ENCODE measurements around the gene ZNF428.

Gene ZNF428

GRCh38 chr19:43640424-43640757 lies 21.0 kb upstream of the ZNF428 start:
- DNase-seq = peak in 1 of 56 donors; percentile 64

GRCh38 chr19:43639519-43640423 lies 20.3 kb upstream of the ZNF428 start, which contains the start of gene CADM4:
Gene CADM4, minus strand, starts transcription at chr19:43639850. Its CDS starts 60 bp downstream, at chr19:43639790.
- peak in 35 of 56 donors; percentile 10 to 83 (median 38) for DNase-seq

- DNase-seq = peak in 2 of 56 donors; percentile 13 to 41
Observed at GRCh38 chr19:43638995-43639518, 19.6 kb upstream of the ZNF428 start.

GRCh38 chr19:43638214-43638994 lies 19.0 kb upstream of the ZNF428 start:
- peak in 3 of 56 donors; percentile 7 to 49 (median 11) for DNase-seq

- DNase-seq = peak in 52 of 56 donors; percentile 4 to 82 (median 62)
Observed at GRCh38 chr19:43636121-43636683, 16.8 kb upstream of the ZNF428 start.

DNA sequence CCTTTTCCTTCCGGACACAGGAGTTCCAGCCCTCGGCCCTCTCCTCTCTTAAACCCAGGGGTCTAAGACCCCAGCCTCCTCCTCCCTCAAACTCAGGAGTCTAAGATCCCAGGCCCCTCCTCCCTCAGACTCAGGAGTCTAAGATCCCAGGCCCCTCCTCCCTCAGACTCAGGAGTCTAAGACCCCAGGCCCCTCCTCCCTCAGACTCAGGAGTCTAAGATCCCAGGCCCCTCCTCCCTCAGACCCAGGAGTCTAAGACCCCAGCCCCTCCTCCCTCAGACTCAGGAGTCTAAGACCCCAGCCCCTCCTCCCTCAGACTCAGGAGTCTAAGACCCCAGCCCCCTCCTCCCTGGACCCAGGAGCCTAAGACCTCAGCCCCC lies 16.1 kb upstream of the ZNF428 start:
- DNase-seq = peak in 1 of 56 donors; percentile 56

DNA sequence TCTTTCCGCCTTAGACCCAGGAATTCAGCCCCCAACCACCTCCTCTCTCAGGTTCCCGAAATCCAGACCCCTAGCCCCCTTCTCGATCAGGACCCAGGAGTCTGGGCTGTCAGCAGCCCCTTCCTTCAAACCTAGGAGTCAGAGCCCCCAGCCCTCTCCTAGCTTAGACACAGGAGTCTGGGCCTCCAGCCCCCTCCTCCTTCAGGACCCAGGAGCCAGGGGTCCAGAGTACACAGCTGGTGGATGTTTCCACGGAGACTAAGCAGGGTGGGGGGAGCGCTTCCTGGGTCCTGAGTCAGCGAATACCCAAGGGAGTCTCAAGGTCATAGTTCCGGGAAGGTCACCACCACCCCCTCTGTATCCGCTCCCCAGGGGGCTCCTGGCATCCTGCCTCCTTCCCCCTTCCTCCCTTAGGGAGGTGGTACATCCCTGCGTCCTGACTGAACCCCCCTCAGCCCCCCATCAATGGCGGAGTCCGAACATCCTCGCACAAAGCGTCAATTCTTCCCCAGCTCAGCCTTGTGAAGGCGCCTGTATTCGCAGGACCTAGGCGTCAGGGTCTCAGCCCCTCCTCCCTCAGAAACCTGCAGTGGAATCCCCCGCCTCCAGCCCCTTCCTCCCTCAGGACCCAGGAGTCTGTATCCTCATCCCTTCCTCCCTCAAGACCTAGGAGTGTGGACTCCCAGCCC lies 15.6 kb upstream of the ZNF428 start:
- peak in 53 of 56 donors; percentile 12 to 84 (median 64) for DNase-seq

DNA sequence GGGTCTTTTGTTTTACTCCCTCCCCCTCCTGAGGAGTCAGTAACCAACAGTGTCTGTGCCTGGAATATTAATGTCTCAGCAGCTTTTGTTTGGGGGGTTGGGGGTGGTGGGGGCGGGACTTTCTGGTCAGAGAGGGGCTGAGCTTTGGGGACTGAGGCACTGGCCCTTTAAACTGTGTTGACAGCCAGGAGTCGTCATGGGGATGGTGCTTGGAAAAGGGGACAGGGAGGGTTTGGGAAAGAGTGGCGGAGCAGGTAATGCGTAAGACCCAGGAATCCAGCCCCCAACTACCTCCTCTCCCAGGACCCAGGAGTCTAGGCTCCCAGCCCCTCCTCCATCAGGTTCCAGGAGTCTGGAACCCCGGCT lies 15.1 kb upstream of the ZNF428 start:
- peak in 47 of 56 donors; percentile 21 to 71 (median 51) for DNase-seq

DNA sequence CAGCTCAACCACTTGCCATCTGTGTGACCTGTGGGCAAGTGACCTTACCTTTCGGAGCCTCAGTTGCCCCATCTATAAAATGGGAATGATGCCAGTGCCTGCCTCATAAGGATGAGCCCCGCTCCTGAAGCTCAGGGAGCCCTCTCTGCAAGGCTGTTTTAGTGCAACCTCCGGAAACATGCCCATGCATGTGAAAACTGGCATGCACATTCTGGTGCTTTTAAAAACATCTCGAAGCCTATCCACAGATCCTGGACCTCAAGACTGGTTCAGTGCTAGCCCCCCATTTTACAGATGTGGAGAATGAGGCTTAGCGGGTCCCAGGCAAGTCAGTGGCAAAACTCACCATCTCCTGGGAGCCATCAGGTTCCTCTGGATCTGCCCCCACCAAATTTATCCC lies 14.6 kb upstream of the ZNF428 start:
- no peak for DNase-seq

DNA sequence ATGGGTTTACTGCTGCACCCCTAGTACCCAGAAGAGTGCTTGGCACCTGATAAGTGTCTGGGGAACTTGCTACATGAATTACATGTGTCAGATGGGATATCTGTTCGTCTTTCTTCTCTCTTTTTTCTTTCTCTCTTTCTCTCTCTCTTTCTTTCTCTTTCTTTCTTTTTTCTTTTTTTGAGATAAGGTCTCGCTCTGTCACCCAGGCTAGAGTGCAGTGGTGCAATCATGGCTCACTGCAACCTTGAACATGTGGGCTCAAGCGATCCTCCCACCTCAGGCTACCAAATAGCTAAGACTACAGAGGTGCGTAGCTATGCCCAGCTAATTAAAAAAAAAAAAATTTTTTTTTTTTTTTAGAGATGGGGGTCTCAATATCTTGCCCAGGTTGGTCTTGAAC lies 14.1 kb upstream of the ZNF428 start:
- no peak for DNase-seq

DNA sequence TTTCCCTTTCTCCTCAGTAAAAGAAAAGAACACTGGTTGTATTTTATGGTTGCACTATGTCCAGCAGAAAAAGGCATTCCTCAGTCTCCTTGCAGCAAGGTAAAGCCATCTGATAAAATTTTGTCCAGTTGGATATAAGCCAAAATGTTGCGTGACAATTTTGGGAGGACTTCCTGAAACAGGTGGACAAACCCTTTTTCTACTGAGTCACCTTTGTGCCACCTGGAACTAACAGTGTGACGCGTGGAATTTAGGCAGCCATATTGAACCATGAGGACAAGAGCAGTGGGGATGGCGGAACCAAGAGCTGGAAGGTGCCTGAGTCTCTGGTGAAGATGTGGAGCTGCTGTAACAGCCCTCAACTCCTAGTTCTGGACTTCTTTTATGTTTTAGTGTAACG lies 12.1 kb upstream of the ZNF428 start:
- DNase-seq = no peak

DNA sequence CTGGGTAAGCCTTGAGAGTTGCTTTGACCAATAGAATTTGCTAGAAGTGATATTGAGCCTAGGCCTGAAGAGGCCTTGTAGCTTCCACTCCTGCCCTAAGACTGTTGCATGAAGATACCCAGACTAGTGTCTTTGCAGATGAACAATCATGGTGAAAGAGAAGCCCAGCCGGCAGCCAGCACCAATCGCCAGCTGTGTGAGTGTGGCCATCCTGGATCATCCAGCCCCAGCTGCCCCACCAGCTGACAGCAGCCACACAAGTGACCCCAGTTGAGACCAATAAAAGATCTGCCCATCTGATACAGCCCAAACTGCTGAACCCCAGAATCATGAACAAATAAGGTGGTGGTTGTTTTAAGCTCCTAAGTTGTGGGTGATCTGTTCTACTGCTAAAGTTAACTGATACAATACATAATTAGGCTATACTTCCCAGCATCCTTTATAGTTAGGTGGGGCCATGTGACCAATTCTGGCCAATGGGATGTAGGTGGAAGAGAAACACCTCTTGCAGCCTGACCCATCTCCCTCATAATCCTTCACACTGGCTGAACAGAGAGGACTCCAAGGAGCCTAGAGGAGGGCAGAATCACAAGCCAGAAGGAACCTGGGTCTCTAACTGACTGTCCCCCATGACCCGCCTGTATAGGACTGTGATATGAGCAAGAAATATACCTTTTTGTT lies 9.4 kb upstream of the ZNF428 start:
- peak in 15 of 56 donors; percentile 13 to 52 (median 37) for DNase-seq

GRCh38 chr19:43626838-43627237 lies 7.4 kb upstream of the ZNF428 start:
- peak in 1 of 56 donors; percentile 22 for DNase-seq

DNA sequence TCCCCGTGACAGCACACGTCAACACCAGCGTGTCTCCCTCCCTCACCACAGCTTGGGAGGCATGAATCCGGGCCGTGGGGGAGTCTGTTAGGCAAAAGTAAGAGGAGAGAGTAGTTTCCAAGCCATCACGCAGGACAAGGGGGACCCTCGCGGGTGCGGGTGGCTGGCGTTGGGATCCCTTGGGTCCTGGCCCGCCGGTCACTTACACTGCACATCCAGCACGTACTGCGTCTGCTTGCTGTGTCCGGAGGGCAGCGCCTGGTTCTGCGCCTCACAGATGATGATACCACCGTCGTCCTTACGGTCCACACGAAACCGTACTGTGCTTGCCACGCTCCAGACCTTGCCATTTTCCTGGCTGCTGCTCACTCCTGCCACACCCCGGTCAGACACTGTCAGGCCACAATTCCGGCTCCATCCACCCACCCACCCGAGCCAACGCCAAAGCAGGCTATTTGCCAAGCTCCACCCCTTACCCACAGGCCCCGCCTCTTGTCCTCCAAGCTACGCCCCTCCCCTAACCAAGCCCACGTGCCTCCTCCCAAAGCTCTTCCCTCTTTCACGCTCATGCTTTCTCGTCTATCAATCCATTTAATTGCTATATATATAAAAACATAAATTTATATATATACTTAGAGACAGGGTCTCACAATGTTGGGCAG lies 6.6 kb upstream of the ZNF428 start:
- peak in 16 of 56 donors; percentile 2 to 65 (median 22) for DNase-seq

DNA sequence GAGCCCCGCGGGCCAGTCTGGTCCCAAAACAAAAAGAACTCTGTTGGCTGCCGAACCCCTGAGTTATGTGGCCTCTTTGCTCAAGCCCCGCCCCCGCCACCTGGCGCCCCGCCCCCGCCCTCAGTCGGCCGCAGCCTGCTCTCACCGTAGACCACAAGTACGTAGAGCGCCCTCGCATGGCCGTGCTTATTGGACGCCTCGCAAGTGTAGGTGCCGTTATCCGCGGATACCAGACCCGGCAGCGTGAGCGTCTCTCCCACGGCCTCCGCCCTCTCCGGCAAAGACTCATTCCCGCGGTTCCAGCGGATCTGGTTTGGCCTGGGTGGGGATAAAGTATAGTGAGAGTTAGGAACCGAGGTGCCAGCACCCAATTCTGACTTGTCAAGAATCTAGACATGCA lies 5.5 kb upstream of the ZNF428 start:
- no peak for DNase-seq

- no peak for DNase-seq
Observed at GRCh38 chr19:43623889-43624670, 4.7 kb upstream of the ZNF428 start.

DNA sequence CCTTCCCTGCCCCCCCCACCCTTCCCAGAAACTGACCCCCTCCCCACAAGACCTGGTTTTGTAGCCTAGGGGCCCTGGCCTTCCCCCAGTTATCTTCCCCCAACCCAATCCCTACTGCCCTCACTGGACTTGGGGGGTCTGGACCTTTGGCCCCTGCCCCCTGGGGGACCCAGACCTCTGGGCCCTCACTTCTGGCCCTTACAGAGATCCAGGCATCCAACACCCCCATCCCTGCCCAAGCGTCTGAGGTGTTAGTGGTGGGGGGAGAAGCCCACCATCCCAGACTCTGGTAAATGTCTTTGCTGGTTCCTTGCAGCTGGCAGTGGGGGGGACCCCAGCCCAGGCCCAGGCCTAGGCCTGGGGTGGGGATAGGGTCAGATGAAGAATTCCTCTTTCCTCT lies 3.5 kb upstream of the ZNF428 start:
- DNase-seq = no peak

- DNase-seq = no peak
Observed at GRCh38 chr19:43622070-43622469, 2.6 kb upstream of the ZNF428 start.
